ENCODE results near the gene XKR3.

DNA sequence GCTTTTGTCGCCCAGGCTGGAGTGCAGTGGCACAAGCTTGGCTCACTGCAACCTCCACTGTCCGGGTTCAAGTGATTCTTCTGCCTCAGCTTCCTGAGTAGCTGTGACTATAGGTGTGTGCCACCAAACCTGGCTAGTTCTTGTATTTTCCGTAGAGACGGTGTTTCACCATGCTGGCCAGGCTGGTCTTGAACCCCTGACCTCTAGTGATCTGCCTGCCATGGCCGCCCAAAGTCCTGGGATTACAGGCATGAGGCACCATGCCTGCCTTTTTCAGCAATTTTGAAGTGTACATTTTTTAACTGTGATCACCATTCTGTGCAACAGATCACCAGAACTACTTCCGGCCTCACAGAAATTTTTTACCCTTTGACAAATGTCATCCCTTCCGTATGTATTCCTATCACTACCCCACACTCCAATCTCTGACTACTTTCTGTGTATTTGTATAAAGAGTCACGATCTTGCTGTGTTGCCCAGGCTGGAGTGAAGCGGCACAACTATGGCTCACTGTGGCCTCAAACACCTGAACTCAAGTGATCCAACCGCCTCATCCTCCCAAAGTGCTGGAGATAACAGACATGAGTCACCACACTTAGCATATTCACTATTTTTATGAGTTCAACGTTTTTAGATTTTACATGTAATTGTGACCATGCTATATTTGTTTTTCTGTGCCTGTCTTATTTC, 44.0 kb downstream of the XKR3 start:
- TF ChIP-seq POLR2AphosphoS5 (IDR thresholded peaks at IDR 0.05; ENCODE audit: borderline replicate concordance, low read depth, low read length) (no peak), EZH2 (IDR thresholded peaks at IDR 0.05) (no peak)

All from SK-N-MC (cell line).